OCI-LY3 (cell line): ENCODE data around the gene PCDHGC5.

ENCODE experiments used
- H2AFZ ChIP-seq: fragments of 200-600, 300-600 bp; shearing (Covaris generic); 2 replicates; pipeline ENCODE4 v1.6.0; 2014; ENCODE audit warnings: antibody characterized with exemption, low read depth, low read length
- H3K27ac ChIP-seq: fragments of 200-600, 300-600 bp; sonication (generic); 2 replicates; pipeline ENCODE4 v1.5.1; 2014; ENCODE audit warnings: mild to moderate bottlenecking, low read length, moderate library complexity, mixed read lengths
- H3K27me3 ChIP-seq: fragments of 200-600, 300-600 bp; sonication (generic); 2 replicates; pipeline ENCODE4 v1.6.1; 2014; ENCODE audit warnings: low read depth, low read length, mixed read lengths
- H3K36me3 ChIP-seq: fragments of 200-600, 300-600 bp; sonication (generic); replicated peaks from 2 replicates; pipeline ENCODE3; 2014; ENCODE audit warnings: low read depth, low read length, mixed read lengths
- H3K4me1 ChIP-seq: fragments of 300-600, 200-600 bp; sonication (generic); 2 replicates; pipeline ENCODE4 v1.6.1; 2014; ENCODE audit warnings: low read length, mixed read lengths
- H3K4me2 ChIP-seq: fragments of 200-600, 300-600 bp; sonication (generic); 2 replicates; pipeline ENCODE4 v1.6.1; 2014; ENCODE audit warnings: low read length, mixed read lengths
- H3K4me3 ChIP-seq: fragments of 300-600, 200-600 bp; sonication (generic); 2 replicates; pipeline ENCODE4 v1.5.1; 2014; ENCODE audit warnings: antibody characterized with exemption, mild to moderate bottlenecking, low read length, moderate library complexity
- H3K79me2 ChIP-seq: fragments of 300-600, 200-600 bp; shearing (Covaris generic); 2 replicates; pipeline ENCODE4 v1.6.1; 2014; ENCODE audit warnings: mild to moderate bottlenecking, low read length, mixed read lengths
- H3K9ac ChIP-seq: fragments of 300-600, 200-600 bp; shearing (Covaris generic); 2 replicates; pipeline ENCODE4 v1.6.0; 2014; ENCODE audit warnings: mild to moderate bottlenecking, low read length, moderate library complexity
- H3K9me3 ChIP-seq: fragments of 200-600, 300-600 bp; shearing (Covaris generic); 2 replicates; pipeline ENCODE4 v1.6.1; 2014; ENCODE audit warnings: low read length, mixed read lengths; ENCODE audit not compliant: insufficient read depth
- H4K20me1 ChIP-seq: fragments of 200-600, 300-600 bp; sonication (generic); 2 replicates; pipeline ENCODE4 v1.6.1; 2016; ENCODE audit warnings: low read length, mixed read lengths; ENCODE audit not compliant: insufficient read depth
- EZH2phosphoT487 ChIP-seq: fragments of 200-600 bp; shearing (Covaris generic); IDR thresholded peaks from 2 replicates; pipeline ENCODE4 v1.6.1; 2018; ENCODE audit warnings: antibody characterized with exemption, mixed run types, low read depth
- TF ChIP-seq, protein P1 (sequence below): fragments of 200-600, 300-600 bp; sonication (generic); IDR thresholded peaks from 2 replicates; pipeline ENCODE4 v1.5.1; 2014; ENCODE audit warnings: antibody characterized with exemption, low read length, low read depth

The PCDHGC5 gene

GRCh38 chr5:141529002-141529401 lies 40.1 kb downstream of the PCDHGC5 start:
- H3K9ac ChIP-seq = no peak overlapping the region
- H3K27ac ChIP-seq = no peak overlapping the region
- no peaks in the 10 kb centered on the region for H3K27me3 ChIP-seq
- H3K4me2 ChIP-seq = no peak overlapping the region
- no peak overlapping the region for H3K4me3 ChIP-seq
- no peak overlapping the region for H2AFZ ChIP-seq
- TF ChIP-seq, protein P1, sequence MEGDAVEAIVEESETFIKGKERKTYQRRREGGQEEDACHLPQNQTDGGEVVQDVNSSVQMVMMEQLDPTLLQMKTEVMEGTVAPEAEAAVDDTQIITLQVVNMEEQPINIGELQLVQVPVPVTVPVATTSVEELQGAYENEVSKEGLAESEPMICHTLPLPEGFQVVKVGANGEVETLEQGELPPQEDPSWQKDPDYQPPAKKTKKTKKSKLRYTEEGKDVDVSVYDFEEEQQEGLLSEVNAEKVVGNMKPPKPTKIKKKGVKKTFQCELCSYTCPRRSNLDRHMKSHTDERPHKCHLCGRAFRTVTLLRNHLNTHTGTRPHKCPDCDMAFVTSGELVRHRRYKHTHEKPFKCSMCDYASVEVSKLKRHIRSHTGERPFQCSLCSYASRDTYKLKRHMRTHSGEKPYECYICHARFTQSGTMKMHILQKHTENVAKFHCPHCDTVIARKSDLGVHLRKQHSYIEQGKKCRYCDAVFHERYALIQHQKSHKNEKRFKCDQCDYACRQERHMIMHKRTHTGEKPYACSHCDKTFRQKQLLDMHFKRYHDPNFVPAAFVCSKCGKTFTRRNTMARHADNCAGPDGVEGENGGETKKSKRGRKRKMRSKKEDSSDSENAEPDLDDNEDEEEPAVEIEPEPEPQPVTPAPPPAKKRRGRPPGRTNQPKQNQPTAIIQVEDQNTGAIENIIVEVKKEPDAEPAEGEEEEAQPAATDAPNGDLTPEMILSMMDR = no peak
- no peak for TF ChIP-seq EZH2phosphoT487
- H3K79me2 ChIP-seq = no peaks in the 10 kb centered on the region
- H3K4me1 ChIP-seq = no peaks in the 10 kb centered on the region
- H4K20me1 ChIP-seq = no peaks in the 10 kb centered on the region
- H3K9me3 ChIP-seq = no peaks in the 10 kb centered on the region
- peaks cover 7% of the 10 kb centered on the region for H3K36me3 ChIP-seq

DNA sequence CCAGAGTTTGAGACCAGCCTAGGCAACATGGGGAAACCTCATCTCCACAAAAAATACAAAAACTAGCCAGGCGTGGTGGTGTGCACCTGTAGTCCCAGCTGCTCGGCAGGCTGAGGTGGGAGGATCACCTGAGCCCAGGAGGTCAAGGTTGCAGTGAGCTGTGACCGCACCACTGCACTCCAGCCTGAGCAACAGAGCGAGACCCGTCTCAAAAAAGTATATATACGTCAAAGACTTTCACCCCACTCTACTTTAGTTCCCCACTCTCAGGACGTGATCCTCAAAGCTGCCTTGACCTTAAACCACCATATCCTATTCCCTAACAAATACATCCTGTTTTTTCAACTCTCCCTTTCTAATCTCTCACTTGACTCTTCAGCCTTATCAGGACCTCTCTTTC lies 41.0 kb downstream of the PCDHGC5 start:
- Histone ChIP-seq H3K36me3 (peaks cover 6% of the 10 kb centered on the region), H3K9me3 (no peaks in the 10 kb centered on the region)

DNA sequence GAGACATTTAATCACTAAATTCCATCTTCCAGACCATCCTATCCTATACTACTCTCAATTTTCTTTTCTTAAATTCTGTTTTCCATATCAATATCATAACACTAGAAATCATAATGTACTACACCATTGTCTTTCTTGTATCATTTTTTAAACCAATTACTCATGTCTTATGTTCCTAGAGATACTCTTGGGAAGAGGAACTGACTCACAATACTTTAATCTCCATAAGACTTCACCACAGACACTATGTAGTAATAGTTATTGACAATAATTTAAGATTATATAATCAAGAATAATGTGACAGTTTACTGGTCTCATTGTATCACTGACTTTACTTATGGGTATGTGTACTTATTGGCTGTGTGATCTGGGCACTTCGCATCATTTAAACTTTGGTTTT lies 43.8 kb downstream of the PCDHGC5 start:
- TF ChIP-seq EZH2phosphoT487 = no peak
- TF ChIP-seq, protein P1 = no peak
- no peaks in the 10 kb centered on the region for H3K9me3 ChIP-seq
- no peaks in the 10 kb centered on the region for H4K20me1 ChIP-seq
- no peaks in the 10 kb centered on the region for H3K4me1 ChIP-seq
- H3K4me2 ChIP-seq = no peak overlapping the region
- no peak overlapping the region for H3K27ac ChIP-seq
- no peak overlapping the region for H3K9ac ChIP-seq
- no peaks in the 10 kb centered on the region for H3K27me3 ChIP-seq
- H2AFZ ChIP-seq = no peak overlapping the region
- H3K79me2 ChIP-seq = no peaks in the 10 kb centered on the region
- H3K4me3 ChIP-seq = no peak overlapping the region
- H3K36me3 ChIP-seq = peaks cover 6% of the 10 kb centered on the region

More for the DNA sequence above, 41.0 kb downstream of the PCDHGC5 start:
- H2AFZ ChIP-seq = no peak overlapping the region
- H3K9ac ChIP-seq = no peak overlapping the region
- H3K27me3 ChIP-seq = no peaks in the 10 kb centered on the region
- no peaks in the 10 kb centered on the region for H3K4me1 ChIP-seq
- H3K27ac ChIP-seq = no peak overlapping the region
- no peak overlapping the region for H3K4me2 ChIP-seq
- H3K4me3 ChIP-seq = no peak overlapping the region
- TF ChIP-seq EZH2phosphoT487 = no peak
- TF ChIP-seq, protein P1 = no peak
- H3K79me2 ChIP-seq = no peaks in the 10 kb centered on the region
- no peaks in the 10 kb centered on the region for H4K20me1 ChIP-seq

GRCh38 chr5:141533897-141534296 lies 45.0 kb downstream of the PCDHGC5 start:
- Histone ChIP-seq H3K4me1 (no peaks in the 10 kb centered on the region), H3K4me2 (no peak overlapping the region), H3K27me3 (no peaks in the 10 kb centered on the region), H3K9ac (no peak overlapping the region), H3K4me3 (no peak overlapping the region), H2AFZ (no peak overlapping the region), H3K9me3 (no peaks in the 10 kb centered on the region), H3K79me2 (no peaks in the 10 kb centered on the region), H3K27ac (no peak overlapping the region), H4K20me1 (no peaks in the 10 kb centered on the region), H3K36me3 (no peaks in the 10 kb centered on the region)
- TF ChIP-seq EZH2phosphoT487 = no peak
- TF ChIP-seq, protein P1 = no peak
